ENCODE results near the gene NFE2L1. TPM values are rescaled to one million over a fixed set of nuclear protein-coding genes. Genes with fewer than 3 reads are reported as not detected.

The NFE2L1 gene
- total RNA-seq, 6 experiments from 2014 or later = 63.1 to 156 (median 117) TPM

DNA sequence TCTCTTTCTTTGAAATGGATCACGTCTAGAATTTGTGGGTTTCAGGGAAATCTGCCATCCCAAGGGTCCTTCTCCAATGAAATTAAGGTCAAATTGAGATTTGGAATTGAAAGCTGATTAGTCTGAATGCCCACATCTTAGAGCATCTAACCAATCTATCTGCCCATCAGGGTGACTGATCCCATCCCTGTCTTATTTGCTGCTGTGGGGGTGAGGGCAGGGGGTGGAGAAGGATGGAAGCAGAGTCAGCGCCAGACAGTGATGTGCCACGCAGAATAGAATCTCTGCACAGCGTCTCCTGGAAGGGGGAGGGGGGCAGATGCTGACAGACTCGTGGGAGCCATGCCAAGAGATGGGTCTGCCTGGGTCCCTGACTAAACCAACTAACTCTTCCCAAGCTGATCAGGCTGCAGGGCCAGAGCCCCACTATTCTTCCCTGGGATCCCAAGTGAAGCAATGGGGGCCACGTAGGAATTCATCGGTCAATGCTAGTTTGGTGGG lies 45.2 kb upstream of the NFE2L1 start:
- ATAC-seq (peak in 1 of 4 donors; percentile 21), DNase-seq (no peak)
- H3K27me3 ChIP-seq = no peaks in the 10 kb centered on the region
- 51% methylated on average over 6 of the region's 7 CpGs for WGBS (ENCODE audit: insufficient coverage, low coverage, low lambda C conversion rate, missing lambda C conversion rate)
- H3K9me3 ChIP-seq = no peaks in the 10 kb centered on the region
- H3K36me3 ChIP-seq = no peaks in the 10 kb centered on the region
- TF ChIP-seq, protein P1, sequence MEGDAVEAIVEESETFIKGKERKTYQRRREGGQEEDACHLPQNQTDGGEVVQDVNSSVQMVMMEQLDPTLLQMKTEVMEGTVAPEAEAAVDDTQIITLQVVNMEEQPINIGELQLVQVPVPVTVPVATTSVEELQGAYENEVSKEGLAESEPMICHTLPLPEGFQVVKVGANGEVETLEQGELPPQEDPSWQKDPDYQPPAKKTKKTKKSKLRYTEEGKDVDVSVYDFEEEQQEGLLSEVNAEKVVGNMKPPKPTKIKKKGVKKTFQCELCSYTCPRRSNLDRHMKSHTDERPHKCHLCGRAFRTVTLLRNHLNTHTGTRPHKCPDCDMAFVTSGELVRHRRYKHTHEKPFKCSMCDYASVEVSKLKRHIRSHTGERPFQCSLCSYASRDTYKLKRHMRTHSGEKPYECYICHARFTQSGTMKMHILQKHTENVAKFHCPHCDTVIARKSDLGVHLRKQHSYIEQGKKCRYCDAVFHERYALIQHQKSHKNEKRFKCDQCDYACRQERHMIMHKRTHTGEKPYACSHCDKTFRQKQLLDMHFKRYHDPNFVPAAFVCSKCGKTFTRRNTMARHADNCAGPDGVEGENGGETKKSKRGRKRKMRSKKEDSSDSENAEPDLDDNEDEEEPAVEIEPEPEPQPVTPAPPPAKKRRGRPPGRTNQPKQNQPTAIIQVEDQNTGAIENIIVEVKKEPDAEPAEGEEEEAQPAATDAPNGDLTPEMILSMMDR (IDR thresholded peaks at IDR 0.05) = no peak
- no peak for TF ChIP-seq POLR2A (IDR thresholded peaks at IDR 0.05)
- H3K4me1 ChIP-seq = no peaks in the 10 kb centered on the region
- H3K27ac ChIP-seq = peak overlapping the region in 1 of 3 donors; percentile 12
- H3K4me3 ChIP-seq = no peak overlapping the region
- intact Hi-C loops (cut with DNase I) = no loop called here

DNA sequence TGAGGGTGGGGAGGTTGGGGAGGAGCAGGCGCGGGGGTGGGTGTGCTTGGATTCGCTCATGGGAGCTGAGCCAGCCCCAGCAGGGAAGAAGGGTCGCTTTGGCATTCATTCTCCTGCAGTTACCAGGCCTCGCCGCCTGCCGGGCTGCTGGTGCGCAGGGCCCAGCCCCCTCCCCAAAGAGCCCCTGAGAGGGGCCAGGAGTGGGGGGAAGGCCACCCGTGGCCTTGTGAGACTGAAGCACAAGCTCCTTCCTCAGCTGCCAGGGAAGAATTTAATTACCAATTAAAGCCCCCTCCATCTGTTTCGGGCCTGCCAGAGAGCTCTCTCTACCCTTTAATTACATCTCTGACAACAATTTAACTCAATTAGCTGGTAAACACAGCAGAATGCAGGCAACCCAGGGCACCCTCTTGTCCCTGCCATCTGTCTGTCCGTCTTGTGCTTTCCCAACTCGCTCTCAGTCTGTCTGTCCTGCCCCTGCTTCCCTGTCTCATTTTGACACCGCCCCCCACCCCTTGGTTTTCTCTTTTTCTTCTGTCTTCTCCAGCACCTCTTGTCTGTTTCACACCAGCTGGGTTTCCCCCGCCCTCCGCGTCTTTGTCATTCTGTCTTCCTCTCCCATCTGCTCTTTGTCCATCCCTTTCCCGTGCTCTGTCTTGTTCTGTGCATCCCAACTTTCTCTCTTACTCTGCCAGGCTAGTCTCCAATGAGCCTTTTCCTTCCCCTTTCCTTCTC lies 44.6 kb upstream of the NFE2L1 start:
- TF ChIP-seq, protein P1 (IDR thresholded peaks at IDR 0.05) = no peak
- no peak for TF ChIP-seq POLR2A (IDR thresholded peaks at IDR 0.05)
- peak in 1 of 4 donors; percentile 14 for ATAC-seq
- Histone ChIP-seq H3K36me3 (no peaks in the 10 kb centered on the region), H3K27ac (peak overlapping the region in 1 of 3 donors; percentile 12), H3K4me3 (no peak overlapping the region), H3K4me1 (no peaks in the 10 kb centered on the region), H3K27me3 (no peaks in the 10 kb centered on the region), H3K9me3 (no peaks in the 10 kb centered on the region)
- intact Hi-C loops (cut with DNase I) = no loop called here
- WGBS (ENCODE audit: insufficient coverage, low coverage, low lambda C conversion rate, missing lambda C conversion rate) = 57% methylated on average over 8 of the region's 17 CpGs
- DNase-seq = no peak

DNA sequence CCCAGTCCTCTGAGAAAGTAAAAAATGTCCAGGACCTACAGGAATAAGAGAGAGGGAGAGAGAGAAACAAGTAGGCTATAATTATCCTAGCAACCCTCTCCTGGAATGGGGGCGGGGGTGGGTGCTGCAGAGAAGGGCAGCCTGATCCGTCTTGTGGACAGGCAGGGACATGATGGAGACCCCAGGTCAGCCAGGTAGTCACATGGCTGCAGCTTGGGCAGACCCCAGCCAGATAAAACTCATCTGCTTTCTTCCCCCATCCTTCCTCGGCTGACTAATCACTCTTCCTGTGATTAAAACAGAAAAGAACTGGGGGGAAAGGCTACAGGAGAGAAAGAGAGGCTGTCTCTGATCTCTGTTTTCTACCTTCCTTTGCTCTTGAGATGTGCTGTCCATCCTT lies 43.2 kb upstream of the NFE2L1 start:
- intact Hi-C loops (cut with DNase I) = no loop called here
- WGBS (ENCODE audit: insufficient coverage, low coverage, low lambda C conversion rate, missing lambda C conversion rate) = 33% methylated on average over 1 of the region's 3 CpGs
- no peak overlapping the region for H3K27ac ChIP-seq
- no peak overlapping the region for H3K4me3 ChIP-seq
- no peaks in the 10 kb centered on the region for H3K9me3 ChIP-seq
- H3K27me3 ChIP-seq = no peaks in the 10 kb centered on the region
- ATAC-seq (no peak), DNase-seq (no peak)
- TF ChIP-seq, protein P1 (IDR thresholded peaks at IDR 0.05) = no peak
- no peak for TF ChIP-seq POLR2A (IDR thresholded peaks at IDR 0.05)
- no peaks in the 10 kb centered on the region for H3K36me3 ChIP-seq
- H3K4me1 ChIP-seq = no peaks in the 10 kb centered on the region

DNA sequence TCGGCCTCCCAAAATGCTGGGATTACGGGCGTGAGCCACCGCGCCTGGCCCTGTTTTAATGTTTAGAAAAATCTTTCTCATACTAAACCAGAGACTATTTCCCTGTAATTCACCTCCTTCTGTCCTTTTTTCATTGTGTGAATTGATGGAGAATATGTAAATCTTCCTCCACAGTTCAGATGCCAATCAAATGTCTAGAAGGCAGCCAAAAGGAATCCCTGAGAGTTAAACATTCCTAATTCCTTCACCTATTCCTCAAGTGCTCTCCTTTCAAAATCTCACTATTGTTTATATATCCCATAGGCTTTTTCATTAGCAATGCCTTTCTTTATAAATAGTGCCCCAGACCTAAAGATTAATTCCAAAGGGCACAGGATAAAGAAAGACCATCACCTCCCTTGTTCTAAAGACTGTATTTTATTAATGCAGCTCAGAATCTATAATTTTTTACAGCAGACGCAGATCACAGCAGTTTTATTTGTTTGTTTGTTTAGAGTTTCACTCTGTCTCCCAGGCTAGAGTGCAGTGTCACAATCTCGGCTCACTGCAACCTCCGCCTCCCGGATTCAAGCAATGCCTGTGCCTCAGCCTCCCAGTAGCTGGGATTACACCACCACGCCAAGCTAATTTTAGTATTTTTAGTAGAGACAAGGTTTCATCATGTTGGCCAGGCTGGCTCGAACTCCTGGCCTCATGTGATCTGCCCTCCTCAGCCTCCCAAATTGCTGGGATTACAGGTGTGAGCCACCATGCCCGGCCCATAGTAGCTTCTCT lies 41.0 kb upstream of the NFE2L1 start:
- peaks cover 0 to 8% (median 0%) of the 10 kb centered on the region in 4 donors for H3K4me1 ChIP-seq
- peak in 1 of 3 donors; percentile 14 for DNase-seq
- TF ChIP-seq POLR2A (IDR thresholded peaks at IDR 0.05) = no peak
- TF ChIP-seq, protein P1 (IDR thresholded peaks at IDR 0.05) = no peak
- H3K36me3 ChIP-seq = no peaks in the 10 kb centered on the region
- H3K27me3 ChIP-seq = peaks cover 0 to 9% of the 10 kb centered on the region in 2 donors
- ATAC-seq = no peak
- no peak overlapping the region for H3K4me3 ChIP-seq
- intact Hi-C loops (cut with DNase I) = no loop called here
- 65% methylated on average over 11 of the region's 12 CpGs for WGBS (ENCODE audit: insufficient coverage, low coverage, low lambda C conversion rate, missing lambda C conversion rate)
- no peak overlapping the region for H3K27ac ChIP-seq
- H3K9me3 ChIP-seq = no peaks in the 10 kb centered on the region

Measured in right lobe of liver (tissue), 6 donors.